ENCODE measurements around the gene MAPRE2. TPM values are rescaled to one million over a fixed set of nuclear protein-coding genes. Genes with fewer than 3 reads are reported as not detected.

MAPRE2 gene
- total and polyA plus RNA-seq, 7 donors, result 3.3 to 83.4 (median 57.3) TPM

GRCh38 chr18:35027206-35027605, 14.0 kb upstream of the MAPRE2 start:
- TF ChIP-seq, protein P1, sequence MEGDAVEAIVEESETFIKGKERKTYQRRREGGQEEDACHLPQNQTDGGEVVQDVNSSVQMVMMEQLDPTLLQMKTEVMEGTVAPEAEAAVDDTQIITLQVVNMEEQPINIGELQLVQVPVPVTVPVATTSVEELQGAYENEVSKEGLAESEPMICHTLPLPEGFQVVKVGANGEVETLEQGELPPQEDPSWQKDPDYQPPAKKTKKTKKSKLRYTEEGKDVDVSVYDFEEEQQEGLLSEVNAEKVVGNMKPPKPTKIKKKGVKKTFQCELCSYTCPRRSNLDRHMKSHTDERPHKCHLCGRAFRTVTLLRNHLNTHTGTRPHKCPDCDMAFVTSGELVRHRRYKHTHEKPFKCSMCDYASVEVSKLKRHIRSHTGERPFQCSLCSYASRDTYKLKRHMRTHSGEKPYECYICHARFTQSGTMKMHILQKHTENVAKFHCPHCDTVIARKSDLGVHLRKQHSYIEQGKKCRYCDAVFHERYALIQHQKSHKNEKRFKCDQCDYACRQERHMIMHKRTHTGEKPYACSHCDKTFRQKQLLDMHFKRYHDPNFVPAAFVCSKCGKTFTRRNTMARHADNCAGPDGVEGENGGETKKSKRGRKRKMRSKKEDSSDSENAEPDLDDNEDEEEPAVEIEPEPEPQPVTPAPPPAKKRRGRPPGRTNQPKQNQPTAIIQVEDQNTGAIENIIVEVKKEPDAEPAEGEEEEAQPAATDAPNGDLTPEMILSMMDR (IDR thresholded peaks at IDR 0.05), result no peak
- DNase-seq (peak in 1 of 2 donors; percentile 18), ATAC-seq (no peak)
- Histone ChIP-seq H3K4me3 (no peak overlapping the region), H3K27ac (no peak overlapping the region), H3K36me3 (ENCODE audit: insufficient read depth in 1 of 2, low read depth in 1 of 2) (peaks cover 2 to 23% of the 10 kb centered on the region in 2 donors), H3K4me1 (peaks cover 47% of the 10 kb centered on the region), H3K27me3 (ENCODE audit: insufficient read depth in 3 of 3, low read length in 2 of 3) (no peaks in the 10 kb centered on the region), H3K9me3 (no peaks in the 10 kb centered on the region)
- intact Hi-C loops (cut with DNase I), result loop anchor here in 1 of 2 donors (5.0 kb wide), 1 partner anchor 115 kb away; no protein-coding TSS in a partner anchor
- WGBS, 3 donors, result 76 to 100% (median 95%) methylated on average over 1 of the region's 1 CpG

DNA sequence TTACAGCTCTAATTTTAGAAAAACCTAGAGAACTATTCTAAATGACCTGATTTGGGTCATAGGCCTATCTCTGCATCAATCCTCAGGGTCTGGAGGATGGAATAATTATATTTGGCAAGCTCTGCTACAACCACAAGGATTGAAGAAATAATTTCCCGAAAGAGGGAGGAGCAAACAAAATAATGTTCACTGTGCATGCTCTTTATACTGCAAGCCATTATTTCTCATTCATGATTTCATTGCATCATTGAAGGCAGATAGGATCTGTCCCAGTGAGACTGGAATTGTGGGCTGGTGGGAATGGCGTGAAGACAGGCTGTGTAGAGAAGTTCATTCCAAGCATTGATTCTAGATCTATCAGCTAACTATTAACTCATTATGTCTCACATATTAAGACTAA, 12.7 kb upstream of the MAPRE2 start:
- H3K36me3 ChIP-seq (ENCODE audit: insufficient read depth in 1 of 2, low read depth in 1 of 2), result peaks cover 2 to 24% of the 10 kb centered on the region in 2 donors
- no peak for ATAC-seq
- no peaks in the 10 kb centered on the region for H3K27me3 ChIP-seq (ENCODE audit: insufficient read depth in 3 of 3, low read length in 2 of 3)
- peak overlapping the region; percentile 34 for H3K27ac ChIP-seq
- intact Hi-C loops (cut with DNase I), result loop anchor here (2.0 to 5.0 kb wide), 2 partner anchors 38 to 114 kb away; no protein-coding TSS in a partner anchor
- peaks cover 44% of the 10 kb centered on the region for H3K4me1 ChIP-seq
- TF ChIP-seq, protein P1 (IDR thresholded peaks at IDR 0.05), result no peak
- H3K4me3 ChIP-seq, result no peak overlapping the region
- WGBS, 3 donors, result 80 to 83% (median 81%) methylated on average over 2 of the region's 2 CpGs
- no peaks in the 10 kb centered on the region for H3K9me3 ChIP-seq
- no peak for DNase-seq

DNA sequence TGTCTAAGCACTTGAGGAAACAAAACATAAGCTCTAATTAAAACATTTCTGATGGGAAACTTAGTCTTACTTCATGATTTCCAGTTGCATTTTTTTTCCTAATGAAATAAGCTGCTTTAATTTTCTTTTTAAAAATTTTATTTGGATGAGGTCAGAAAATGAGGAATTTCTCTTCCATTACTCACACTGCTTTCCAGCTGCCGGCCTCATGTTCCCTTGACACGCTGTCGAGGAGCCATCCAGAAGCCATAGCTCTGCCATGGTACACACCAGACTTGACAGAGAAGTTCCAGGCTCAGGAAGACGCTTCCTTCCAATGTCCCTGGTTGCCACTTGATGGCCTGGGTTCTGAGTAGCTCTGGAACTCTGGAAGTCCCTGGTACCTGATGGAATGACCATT, 12.1 kb upstream of the MAPRE2 start:
- DNase-seq (peak; percentile 26 to 52), ATAC-seq (peak in 3 of 4 donors; percentile 36 to 47 (median 38))
- H3K9me3 ChIP-seq, result no peaks in the 10 kb centered on the region
- peak overlapping the region; percentile 34 for H3K27ac ChIP-seq
- peaks cover 2 to 24% of the 10 kb centered on the region in 2 donors for H3K36me3 ChIP-seq (ENCODE audit: insufficient read depth in 1 of 2, low read depth in 1 of 2)
- TF ChIP-seq, protein P1 (IDR thresholded peaks at IDR 0.05), result no peak
- no peak overlapping the region for H3K4me3 ChIP-seq
- H3K4me1 ChIP-seq, result peaks cover 38% of the 10 kb centered on the region
- H3K27me3 ChIP-seq (ENCODE audit: insufficient read depth in 3 of 3, low read length in 2 of 3), result no peaks in the 10 kb centered on the region
- intact Hi-C loops (cut with DNase I), result loop anchor here (2.0 to 5.0 kb wide), 2 partner anchors 38 to 113 kb away; no protein-coding TSS in a partner anchor
- 41 to 61% (median 48%) methylated on average over 4 of the region's 4 CpGs for WGBS, 3 donors

DNA sequence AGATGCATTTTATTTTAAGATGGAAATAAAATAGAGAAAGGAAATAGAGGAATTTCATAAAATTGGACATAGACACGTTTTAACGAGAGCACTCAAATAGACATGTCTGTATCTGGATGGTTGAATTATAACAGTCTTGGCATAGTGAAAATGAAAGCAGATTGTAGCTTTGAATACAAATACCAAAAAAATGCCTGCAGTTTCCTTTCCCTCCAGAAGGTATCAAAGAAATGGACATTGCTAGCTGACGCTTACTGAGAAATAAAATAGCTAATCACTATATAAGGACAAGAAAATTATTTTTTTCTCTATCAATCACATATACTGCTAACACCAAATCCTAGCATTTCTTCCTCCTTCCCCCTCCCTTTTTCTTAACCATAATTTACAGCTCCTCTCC, 11.4 kb upstream of the MAPRE2 start:
- ATAC-seq, result no peak
- DNase-seq, result no peak
- 30 to 34% (median 31%) methylated on average over 3 of the region's 3 CpGs for whole genome bisulfite sequencing, 3 donors
- H3K27me3 ChIP-seq (ENCODE audit: insufficient read depth in 3 of 3, low read length in 2 of 3), result no peaks in the 10 kb centered on the region
- H3K27ac ChIP-seq, result peak overlapping the region; percentile 34
- TF ChIP-seq, protein P1 (IDR thresholded peaks at IDR 0.05), result peak; percentile 17
- no peaks in the 10 kb centered on the region for H3K9me3 ChIP-seq
- peaks cover 31% of the 10 kb centered on the region for H3K4me1 ChIP-seq
- peaks cover 2 to 24% of the 10 kb centered on the region in 2 donors for H3K36me3 ChIP-seq (ENCODE audit: insufficient read depth in 1 of 2, low read depth in 1 of 2)
- intact Hi-C loops (cut with DNase I), result loop anchor here (2.0 to 5.0 kb wide), 2 partner anchors 39 to 113 kb away; no protein-coding TSS in a partner anchor
- peak overlapping the region; percentile 48 for H3K4me3 ChIP-seq

Data from psoas muscle (tissue), 8 donors.